Endothelial cell of umbilical vein (primary cell): ENCODE results near the gene LINC01488. TPM values are rescaled to one million over a fixed set of nuclear protein-coding genes. Genes with fewer than 3 reads are reported as not detected.

Experiments used
- BruUV-seq: library from RNA; stranded (reverse); fragments of 400-500 nt; replicated peaks from 2 replicates; lab custom pipeline; 2021; lab: Mats Ljungman, UMichigan
- CTCF ChIA-PET: fragments of 300-600, 350-600 bp; sonication (Branson Sonifier 250); formaldehyde crosslinking; loops from one replicate; lab custom pipeline; 2021; ENCODE audit warnings: antibody characterized with exemption, inconsistent platforms; lab: Charles Lee
- POLR2A ChIA-PET: fragments of 300-600, 350-600 bp; sonication (Branson Sonifier 250); formaldehyde crosslinking; loops from one replicate; lab custom pipeline; 2021; ENCODE audit warnings: antibody characterized with exemption, inconsistent platforms; lab: Charles Lee
- DNase-seq: peaks from one replicate; pipeline ENCODE4 v3.0.0-alpha.2; 2011; ENCODE audit warnings: low read depth, low spot score
- FAIRE-seq: peaks from 2 replicates; lab custom pipeline; 2011; peaks lifted over from hg19 to GRCh38; lab: Jason Lieb, UNC
- H2AFZ ChIP-seq: 2 replicates; pipeline ENCODE4 v1.6.0; 2012; ENCODE audit warnings: low read depth, low read length, control low read depth, inconsistent platforms
- H3K27ac ChIP-seq: 2 replicates; pipeline ENCODE4 v1.5.1; 2011; ENCODE audit warnings: low read depth, mild to moderate bottlenecking, control low read depth, low read length, moderate library complexity; ENCODE audit not compliant: insufficient read depth
- H3K27me3 ChIP-seq, 2 experiments: 2 replicates each; pipeline versions ENCODE4 v1.6.0 to v1.6.1; 2011; ENCODE audit warnings: low read length in 2 of 2, mixed read lengths in 1 of 2; ENCODE audit not compliant: control insufficient read depth in 2 of 2, insufficient read depth in 2 of 2
- H3K36me3 ChIP-seq, 2 experiments: 2 replicates in 1 of 2; 3 replicates in 1 of 2; pipeline ENCODE4 v1.5.1; 2011; ENCODE audit warnings: low read length in 2 of 2, mild to moderate bottlenecking in 1 of 2, moderate library complexity in 1 of 2; ENCODE audit not compliant: control insufficient read depth in 2 of 2, insufficient read depth in 2 of 2; ENCODE audit errors: extremely low read depth in 1 of 2
- H3K4me1 ChIP-seq: 3 replicates; pipeline ENCODE4 v1.5.1; 2011; ENCODE audit warnings: mild to moderate bottlenecking, low read length; ENCODE audit not compliant: control insufficient read depth, insufficient read depth; ENCODE audit errors: extremely low read depth
- H3K4me2 ChIP-seq: 2 replicates; pipeline ENCODE4 v1.6.1; 2011; ENCODE audit warnings: low read length, control low read depth, mixed read lengths; ENCODE audit not compliant: insufficient read depth
- H3K4me3 ChIP-seq, 3 experiments: fragments of 200-600 bp in 1 of 3; sonication (generic), shearing (Covaris generic) in 1 of 3; replicated peaks in 1 of 3; 2 replicates each; pipeline ENCODE4 v1.5.1; 2011 to 2016; ENCODE audit warnings: control low read depth in 3 of 3, low read length in 3 of 3, mild to moderate bottlenecking in 2 of 3, inconsistent platforms in 1 of 3, low read depth in 1 of 3, moderate library complexity in 1 of 3; ENCODE audit not compliant: insufficient read depth in 1 of 3
- H3K79me2 ChIP-seq: 2 replicates; pipeline ENCODE4 v1.6.0; 2012; ENCODE audit warnings: low read length, inconsistent platforms; ENCODE audit not compliant: control insufficient read depth, insufficient read depth
- H3K9ac ChIP-seq: replicated peaks from 2 replicates; pipeline ENCODE3; 2011; ENCODE audit warnings: low read length, control low read depth; ENCODE audit not compliant: insufficient read depth; ENCODE audit errors: extremely low read depth
- H3K9me1 ChIP-seq: replicated peaks from 3 replicates; pipeline ENCODE4 v1.6.0; 2011; ENCODE audit warnings: mild to moderate bottlenecking, low read length; ENCODE audit not compliant: control insufficient read depth, insufficient read depth; ENCODE audit errors: extremely low read depth
- H3K9me3 ChIP-seq: replicated peaks from 2 replicates; pipeline ENCODE4 v1.5.1; 2012; ENCODE audit warnings: low read length, inconsistent platforms; ENCODE audit not compliant: control insufficient read depth, insufficient read depth
- H4K20me1 ChIP-seq: replicated peaks from 2 replicates; pipeline ENCODE3; 2011; ENCODE audit warnings: mild to moderate bottlenecking, low read length; ENCODE audit not compliant: control insufficient read depth, insufficient read depth; ENCODE audit errors: extremely low read depth
- CTCF ChIP-seq, 2 donors: IDR thresholded peaks; 1 replicate in 1 of 2; 2 replicates in 1 of 2; pipeline ENCODE4 v1.5.1; 2011; ENCODE audit warnings: low read length in 2 of 2, mild to moderate bottlenecking in 2 of 2, moderate library complexity in 2 of 2, control low read depth in 1 of 2, inconsistent platforms in 1 of 2, low read depth in 1 of 2; ENCODE audit not compliant: insufficient read depth in 1 of 2; ENCODE audit errors: extremely low read depth in 1 of 2
- EZH2 ChIP-seq: IDR thresholded peaks from 2 replicates; pipeline ENCODE4 v1.6.1; 2012; ENCODE audit warnings: borderline replicate concordance, low read depth, mild to moderate bottlenecking, moderate library complexity, low read length, inconsistent platforms; ENCODE audit not compliant: severe bottlenecking
- FOS ChIP-seq: IDR thresholded peaks from 2 replicates; pipeline ENCODE4 v1.6.1; 2011; ENCODE audit warnings: mild to moderate bottlenecking, low read length, moderate library complexity, borderline replicate concordance; ENCODE audit not compliant: insufficient read depth
- GATA2 ChIP-seq: IDR thresholded peaks from 2 replicates; pipeline ENCODE4 v1.7.0; 2011; ENCODE audit warnings: low read depth, mild to moderate bottlenecking, moderate library complexity, mixed read lengths, low read length; ENCODE audit not compliant: insufficient read length, insufficient read depth
- JUN ChIP-seq: IDR thresholded peaks from 2 replicates; pipeline ENCODE4 v1.6.1; 2011; ENCODE audit warnings: borderline replicate concordance, low read depth; ENCODE audit not compliant: insufficient read length, insufficient read depth
- MYC ChIP-seq: IDR thresholded peaks from one replicate; pipeline ENCODE4 v1.6.1; 2011; ENCODE audit warnings: mild to moderate bottlenecking, low read depth, low read length
- POLR2A ChIP-seq: IDR thresholded peaks from 2 replicates; pipeline ENCODE4 v1.6.1; 2012; ENCODE audit warnings: low read depth, mild to moderate bottlenecking, control low read depth, low read length
- POLR2AphosphoS5 ChIP-seq: IDR thresholded peaks from 2 replicates; pipeline ENCODE4 v1.6.1; 2012; ENCODE audit warnings: low read depth, mild to moderate bottlenecking, control low read depth, low read length, moderate library complexity; ENCODE audit not compliant: insufficient read depth
- dilution Hi-C: fragments of 300-500 bp; cut with MboI; formaldehyde crosslinking; loops from one replicate; pipeline ENCODE4 v1.15.0; 2019; ENCODE audit warnings: low sequenced_read_pairs; ENCODE audit not compliant: extremely low pct_ligation_motif_present
- intact Hi-C: fragments of 100-400 bp; cut with micrococcal nuclease; formaldehyde crosslinking; loops from one replicate; pipeline ENCODE4 v1.10.0; 2022
- polyA plus RNA-seq, 4 experiments: library from polyadenylated mRNA; depleted of rRNA in 3 of 4; stranded (reverse) in 3 of 4; unstranded in 1 of 4; fragments of >200 nt; gene quantifications; 2 replicates each; pipeline versions ENCODE4 v1.2.1 to v1.2.3, GENCODE V29; 2011 to 2012; ENCODE audit warnings: missing spikeins in 1 of 4
- total RNA-seq: library from RNA; stranded (reverse); gene quantifications from 2 replicates; pipeline ENCODE4 v1.2.3, GENCODE V29; 2021
- TF ChIP-seq, protein P1 (sequence below): IDR thresholded peaks from 2 replicates; pipeline ENCODE4 v1.6.1; 2011; ENCODE audit not compliant: insufficient read depth, insufficient read length

Gene LINC01488
- total and polyA plus RNA-seq, 2 donors (not counting 3 experiments of a cell fraction or from before 2014, with no cell fraction given) = not detected

- DNase-seq (no peak), FAIRE-seq (no peak)
- Histone ChIP-seq H3K4me1 (no peaks in the 10 kb centered on the region), H3K9me3 (no peaks in the 10 kb centered on the region), H3K27ac (no peak overlapping the region), H3K9me1 (no peaks in the 10 kb centered on the region), H3K9ac (no peak overlapping the region), H3K79me2 (no peaks in the 10 kb centered on the region), H3K4me3 (no peak overlapping the region), H4K20me1 (no peaks in the 10 kb centered on the region), H3K36me3 (no peaks in the 10 kb centered on the region), H3K27me3 (peaks cover 0 to 2% of the 10 kb centered on the region in 2 experiments), H3K4me2 (no peak overlapping the region), H2AFZ (no peak overlapping the region)
- intact Hi-C loops (no loop called here), dilution Hi-C loops (no loop called here)
- TF ChIP-seq POLR2A = no peak
- no peak for TF ChIP-seq JUN
- TF ChIP-seq POLR2AphosphoS5 = no peak
- TF ChIP-seq CTCF (IDR thresholded peaks at IDR 0.05; ENCODE audit: extremely low read depth in 1 of 2, insufficient read depth in 1 of 2, low read depth in 1 of 2, low read length in 2 of 2) = no peak
- TF ChIP-seq, protein P1, sequence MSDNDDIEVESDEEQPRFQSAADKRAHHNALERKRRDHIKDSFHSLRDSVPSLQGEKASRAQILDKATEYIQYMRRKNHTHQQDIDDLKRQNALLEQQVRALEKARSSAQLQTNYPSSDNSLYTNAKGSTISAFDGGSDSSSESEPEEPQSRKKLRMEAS = no peak
- no peak for TF ChIP-seq FOS
- TF ChIP-seq MYC = no peak
- TF ChIP-seq EZH2 = no peak
- TF ChIP-seq GATA2 = no peak
- ChIA-PET CTCF (no interaction called here), POLR2A (no interaction called here)
- no TSS peak for BruUV-seq
Observed at GRCh38 chr11:69526453-69526810, 45.0 kb downstream of the LINC01488 start.
